Measurements from ENCODE around the gene PIGR. TPM values are rescaled to one million over a fixed set of nuclear protein-coding genes. Genes with fewer than 3 reads are reported as not detected.

The PIGR gene
- polyA plus RNA-seq, 1 of the 3 experiments (the other 2 are of a cell fraction) = not detected

DNA sequence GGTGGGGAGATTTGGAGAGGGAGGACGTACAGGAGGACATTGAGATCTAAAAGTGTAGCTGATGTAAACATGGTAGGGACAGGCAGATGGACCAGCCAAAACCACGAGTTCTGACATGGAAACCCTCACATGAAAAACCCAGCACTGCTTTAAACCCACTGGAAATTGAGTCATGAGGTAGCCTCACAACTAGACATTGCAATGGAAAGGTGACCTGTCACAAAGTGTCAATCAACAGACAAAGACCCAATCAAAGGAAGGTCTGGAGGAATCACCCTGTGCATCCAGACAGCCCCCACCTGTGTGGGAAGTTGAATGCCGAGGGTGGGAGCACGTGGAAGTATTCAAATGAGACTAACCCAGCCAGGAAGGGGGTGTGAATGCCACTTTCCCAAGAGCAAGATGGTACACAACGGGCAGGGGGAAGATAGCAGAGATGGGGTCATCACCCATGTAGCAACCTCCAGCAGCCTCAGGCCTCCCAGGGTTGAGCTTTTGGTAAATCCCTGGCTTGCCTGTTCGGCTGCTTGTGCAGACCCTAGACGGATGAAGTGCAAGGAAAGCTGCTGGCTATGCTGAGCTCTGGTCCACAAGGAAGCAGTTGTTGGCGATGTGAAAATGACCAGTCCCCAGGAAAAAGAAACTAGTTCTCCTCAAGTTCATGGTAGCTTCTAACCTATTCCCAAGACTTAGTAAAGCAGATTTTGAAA, 30.1 kb downstream of the PIGR start:
- Histone ChIP-seq H3K27ac (ENCODE audit: low read depth in 2 of 2, low read length in 1 of 2) (no peak overlapping the region), H3K9me2 (no peaks in the 10 kb centered on the region), H3K4me3 (ENCODE audit: low read depth in 2 of 2, low read length in 1 of 2) (no peak overlapping the region), H2AFZ (ENCODE audit: low read depth) (no peak overlapping the region), H3K27me3 (ENCODE audit: insufficient read depth) (peaks cover 42% of the 10 kb centered on the region), H3K79me2 (ENCODE audit: insufficient read depth) (no peaks in the 10 kb centered on the region), H3K9ac (no peak overlapping the region), H3K4me1 (ENCODE audit: control insufficient read depth in 1 of 2, insufficient read depth in 2 of 2, low read depth in 1 of 2, low read length in 1 of 2) (no peaks in the 10 kb centered on the region), H3K9me3 (no peaks in the 10 kb centered on the region), H3K36me3 (replicated peaks in 1 of 2; ENCODE audit: control insufficient read depth in 1 of 2, insufficient read depth in 2 of 2, low read length in 1 of 2) (no peaks in the 10 kb centered on the region), H4K20me1 (ENCODE audit: insufficient read depth) (no peaks in the 10 kb centered on the region), H3K4me2 (no peak overlapping the region), H3F3A (replicated peaks; ENCODE audit: insufficient read depth) (no peaks in the 10 kb centered on the region)
- TF ChIP-seq FOXM1 (IDR thresholded peaks at IDR 0.05; ENCODE audit: low read depth) (no peak), EZH2phosphoT487 (IDR thresholded peaks at IDR 0.05; ENCODE audit: borderline replicate concordance, low read depth) (no peak), GATA2 (CRISPR knock-in tag; IDR thresholded peaks at IDR 0.05) (no peak), YY1 (IDR thresholded peaks at IDR 0.05; ENCODE audit: low read depth) (no peak), TAF1 (IDR thresholded peaks at IDR 0.05; ENCODE audit: borderline replicate concordance, low read depth, low read length) (no peak), RFX5 (IDR thresholded peaks at IDR 0.05; ENCODE audit: low read length) (no peak), TCF12 (IDR thresholded peaks at IDR 0.05) (no peak), MEF2A (IDR thresholded peaks at IDR 0.05; ENCODE audit: borderline replicate concordance, low read depth) (no peak), ELF1 (IDR thresholded peaks at IDR 0.05) (no peak), NFIC (IDR thresholded peaks at IDR 0.05; ENCODE audit: borderline replicate concordance) (no peak), SIN3A (IDR thresholded peaks at IDR 0.05; ENCODE audit: borderline replicate concordance, low read depth, low read length) (no peak), RXRA (IDR thresholded peaks at IDR 0.05; ENCODE audit: borderline replicate concordance, low read depth) (no peak)
- TF ChIP-seq, protein P1, sequence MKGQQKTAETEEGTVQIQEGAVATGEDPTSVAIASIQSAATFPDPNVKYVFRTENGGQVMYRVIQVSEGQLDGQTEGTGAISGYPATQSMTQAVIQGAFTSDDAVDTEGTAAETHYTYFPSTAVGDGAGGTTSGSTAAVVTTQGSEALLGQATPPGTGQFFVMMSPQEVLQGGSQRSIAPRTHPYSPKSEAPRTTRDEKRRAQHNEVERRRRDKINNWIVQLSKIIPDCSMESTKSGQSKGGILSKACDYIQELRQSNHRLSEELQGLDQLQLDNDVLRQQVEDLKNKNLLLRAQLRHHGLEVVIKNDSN (IDR thresholded peaks at IDR 0.05; ENCODE audit: borderline replicate concordance, low read depth) = no peak
- TF ChIP-seq, protein P2, sequence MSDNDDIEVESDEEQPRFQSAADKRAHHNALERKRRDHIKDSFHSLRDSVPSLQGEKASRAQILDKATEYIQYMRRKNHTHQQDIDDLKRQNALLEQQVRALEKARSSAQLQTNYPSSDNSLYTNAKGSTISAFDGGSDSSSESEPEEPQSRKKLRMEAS (IDR thresholded peaks at IDR 0.05; ENCODE audit: low read depth) = no peak
- TF ChIP-seq, protein P3, sequence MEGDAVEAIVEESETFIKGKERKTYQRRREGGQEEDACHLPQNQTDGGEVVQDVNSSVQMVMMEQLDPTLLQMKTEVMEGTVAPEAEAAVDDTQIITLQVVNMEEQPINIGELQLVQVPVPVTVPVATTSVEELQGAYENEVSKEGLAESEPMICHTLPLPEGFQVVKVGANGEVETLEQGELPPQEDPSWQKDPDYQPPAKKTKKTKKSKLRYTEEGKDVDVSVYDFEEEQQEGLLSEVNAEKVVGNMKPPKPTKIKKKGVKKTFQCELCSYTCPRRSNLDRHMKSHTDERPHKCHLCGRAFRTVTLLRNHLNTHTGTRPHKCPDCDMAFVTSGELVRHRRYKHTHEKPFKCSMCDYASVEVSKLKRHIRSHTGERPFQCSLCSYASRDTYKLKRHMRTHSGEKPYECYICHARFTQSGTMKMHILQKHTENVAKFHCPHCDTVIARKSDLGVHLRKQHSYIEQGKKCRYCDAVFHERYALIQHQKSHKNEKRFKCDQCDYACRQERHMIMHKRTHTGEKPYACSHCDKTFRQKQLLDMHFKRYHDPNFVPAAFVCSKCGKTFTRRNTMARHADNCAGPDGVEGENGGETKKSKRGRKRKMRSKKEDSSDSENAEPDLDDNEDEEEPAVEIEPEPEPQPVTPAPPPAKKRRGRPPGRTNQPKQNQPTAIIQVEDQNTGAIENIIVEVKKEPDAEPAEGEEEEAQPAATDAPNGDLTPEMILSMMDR (IDR thresholded peaks at IDR 0.05) = no peak
- WGBS (ENCODE audit: low lambda C conversion rate) = 53% methylated on average over 8 of the region's 8 CpGs
- no peak for DNase-seq
- ChIA-PET CTCF (interaction anchor here (0.8 to 9.4 kb wide), 3 partner anchors 66 to 210 kb away, joined by 3 to 380 read pairs (median 4); no protein-coding TSS in a partner anchor), POLR2A (no interaction called here)

All from SK-N-SH (cell line).